Neural cell (in vitro differentiated cells): ENCODE data around the gene CLASP1.

ENCODE experiments used
- CTCF ChIP-seq: fragments of 450-650 bp; IDR thresholded peaks from 2 replicates; pipeline ENCODE4 v1.5.1; 2014; ENCODE audit warnings: antibody characterized with exemption, mild to moderate bottlenecking, moderate library complexity; ENCODE audit not compliant: poor library complexity, severe bottlenecking
- EP300 ChIP-seq: fragments of 450-650 bp; conservative IDR thresholded peaks from 2 replicates; pipeline ENCODE4 v1.6.1; 2014; ENCODE audit warnings: antibody characterized with exemption, mild to moderate bottlenecking, moderate library complexity; ENCODE audit not compliant: poor library complexity, severe bottlenecking
- EZH2 ChIP-seq: fragments of 200-600, 300-800 bp; shearing (Covaris generic), sonication (generic); IDR thresholded peaks from 2 replicates; pipeline ENCODE4 v1.6.1; 2014; ENCODE audit warnings: antibody characterized with exemption, low read length, borderline replicate concordance, mild to moderate bottlenecking; ENCODE audit not compliant: insufficient read depth, poor library complexity, severe bottlenecking
- MXI1 ChIP-seq: fragments of 450-650 bp; conservative IDR thresholded peaks from 2 replicates; pipeline ENCODE4 v1.6.1; 2014; ENCODE audit warnings: antibody characterized with exemption, mild to moderate bottlenecking; ENCODE audit not compliant: poor library complexity, severe bottlenecking
- POLR2AphosphoS5 ChIP-seq: IDR thresholded peaks from 2 replicates; pipeline ENCODE4 v1.6.1; 2012
- REST ChIP-seq: IDR thresholded peaks from 2 replicates; pipeline ENCODE4 v1.6.1; 2012; ENCODE audit warnings: borderline replicate concordance
- SMC3 ChIP-seq: fragments of 450-650 bp; conservative IDR thresholded peaks from 2 replicates; pipeline ENCODE4 v1.6.1; 2014; ENCODE audit warnings: antibody characterized with exemption, mild to moderate bottlenecking, moderate library complexity; ENCODE audit not compliant: poor library complexity
- TAF1 ChIP-seq: IDR thresholded peaks from 2 replicates; pipeline ENCODE4 v1.6.1; 2012; ENCODE audit warnings: low read depth

GRCh38 chr2:121386102-121386501, 263.2 kb downstream of the CLASP1 start:
- TF ChIP-seq CTCF = no peak
- TF ChIP-seq EZH2 = no peak
- TF ChIP-seq TAF1 = no peak
- no peak for TF ChIP-seq REST
- TF ChIP-seq EP300 = no peak
- TF ChIP-seq MXI1 = no peak
- TF ChIP-seq SMC3 = no peak
- no peak for TF ChIP-seq POLR2AphosphoS5
